Posterior cingulate gyrus (tissue), 11 donors: ENCODE data around the gene PSME1.

ENCODE experiments used
- DNase-seq, 10 donors: peaks; one replicate each; pipeline versions ENCODE4 v3.0.0 to v3.0.0-alpha.2; 2020 to 2021; ENCODE audit warnings: mixed read lengths in 3 of 10
- intact Hi-C: fragments of 100-400 bp; cut with DNase I; formaldehyde crosslinking; loops from one replicate; pipeline ENCODE4 v1.15.1; 2023

The PSME1 gene

GRCh38 chr14:24123424-24124417, 12.3 kb upstream of the PSME1 start:
- DNase-seq, result peak in 1 of 10 donors; percentile 18
- intact Hi-C loops, result no loop called here

- DNase-seq, result no peak
- intact Hi-C loops, result no loop called here
Observed at GRCh38 chr14:24126939-24127338, 9.1 kb upstream of the PSME1 start.

- DNase-seq, result no peak
- intact Hi-C loops, result no loop called here
Observed at GRCh38 chr14:24127673-24128072, 8.3 kb upstream of the PSME1 start.

- intact Hi-C loops, result no loop called here
- DNase-seq, result peak in 1 of 10 donors; percentile 14
Observed at GRCh38 chr14:24129410-24129998, 6.5 kb upstream of the PSME1 start.

- DNase-seq, result peak in 1 of 10 donors; percentile 38
- intact Hi-C loops, result no loop called here
Observed at GRCh38 chr14:24130380-24130716, 5.6 kb upstream of the PSME1 start, which contains the start of gene FITM1. TSS of gene FITM1 (plus strand) at chr14:24130659. CDS start at chr14:24131564, 905 bp downstream.

GRCh38 chr14:24130717-24131548, 5.1 kb upstream of the PSME1 start:
- DNase-seq, result peak in 1 of 10 donors; percentile 45
- intact Hi-C loops, result no loop called here

- DNase-seq, result no peak
- intact Hi-C loops, result no loop called here
Observed at GRCh38 chr14:24131549-24131966, 4.4 kb upstream of the PSME1 start.

GRCh38 chr14:24132061-24132685, 3.8 kb upstream of the PSME1 start:
- intact Hi-C loops, result no loop called here
- peak in 1 of 10 donors; percentile 77 for DNase-seq

- intact Hi-C loops, result no loop called here
- DNase-seq, result no peak
Observed at GRCh38 chr14:24132976-24133375, 3.0 kb upstream of the PSME1 start.

- no peak for DNase-seq
- intact Hi-C loops, result no loop called here
Observed at GRCh38 chr14:24133735-24134134, 2.3 kb upstream of the PSME1 start.

GRCh38 chr14:24135584-24135833, 485 bp upstream of the PSME1 start:
- intact Hi-C loops, result no loop called here
- DNase-seq, result no peak

- DNase-seq, result peak in 1 of 10 donors; percentile 66
- intact Hi-C loops, result no loop called here
Observed at GRCh38 chr14:24136684-24137528, 912 bp downstream of the PSME1 start.

GRCh38 chr14:24137529-24138395, 1.8 kb downstream of the PSME1 start:
- DNase-seq, result peak in 1 of 10 donors; percentile 11
- intact Hi-C loops, result no loop called here

- peak in 1 of 10 donors; percentile 61 for DNase-seq
- intact Hi-C loops, result no loop called here
Observed at GRCh38 chr14:24138396-24139271, 2.6 kb downstream of the PSME1 start.

- peak in 1 of 10 donors; percentile 81 for DNase-seq
- intact Hi-C loops, result no loop called here
Observed at GRCh38 chr14:24139272-24139934, 3.4 kb downstream of the PSME1 start.

GRCh38 chr14:24141097-24141880, 5.3 kb downstream of the PSME1 start, which contains the start of gene EMC9:
TSS of gene EMC9 (minus strand) at chr14:24141591. CDS start at chr14:24141304, 287 bp downstream.
- DNase-seq, result peak; percentile 99 to 100 (median 100)
- intact Hi-C loops, result loop anchor here (2.0 kb wide), 1 partner anchor 26 kb away; the partner anchor contains the start of genes DCAF11 and NRL
